ENCODE results near the gene TRIM42. TPM values are rescaled to one million over a fixed set of nuclear protein-coding genes. Genes with fewer than 3 reads are reported as not detected.

TRIM42 gene
- polyA plus RNA-seq, 1 donor from 2014 or later = not detected

DNA sequence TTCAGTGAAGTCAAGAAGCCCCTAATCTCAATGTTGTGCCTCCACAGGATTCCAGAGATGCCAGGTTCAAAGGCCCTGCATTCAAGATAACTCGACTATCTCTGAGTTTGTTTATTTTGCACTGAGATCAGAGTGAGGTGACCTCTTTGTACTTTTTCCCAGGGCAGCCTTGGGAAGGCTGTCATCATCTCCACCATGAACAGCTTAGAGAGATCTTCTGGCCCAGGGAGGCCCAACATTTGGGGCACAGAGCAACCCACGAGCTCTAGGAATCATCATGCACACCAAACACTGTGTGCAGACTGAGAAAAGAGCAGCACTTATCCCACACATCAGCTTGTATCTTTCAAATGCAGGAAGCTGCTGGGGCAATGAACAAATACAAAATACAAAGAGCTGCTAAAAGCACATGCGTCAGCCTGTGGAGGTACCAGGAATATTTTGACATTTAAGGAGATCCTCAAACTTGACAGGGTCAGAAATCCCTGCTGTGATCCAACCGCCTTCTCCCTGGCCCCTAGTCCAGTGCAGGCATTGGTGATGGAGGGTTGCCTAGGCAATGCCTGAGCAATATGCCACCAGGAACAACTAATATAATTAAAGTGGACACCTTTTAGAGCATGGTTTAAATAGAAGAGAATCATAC lies 33.6 kb downstream of the TRIM42 start:
- no peaks in the 10 kb centered on the region for H3K36me3 ChIP-seq (ENCODE audit: insufficient read depth, low read length)
- TF ChIP-seq, protein P1, sequence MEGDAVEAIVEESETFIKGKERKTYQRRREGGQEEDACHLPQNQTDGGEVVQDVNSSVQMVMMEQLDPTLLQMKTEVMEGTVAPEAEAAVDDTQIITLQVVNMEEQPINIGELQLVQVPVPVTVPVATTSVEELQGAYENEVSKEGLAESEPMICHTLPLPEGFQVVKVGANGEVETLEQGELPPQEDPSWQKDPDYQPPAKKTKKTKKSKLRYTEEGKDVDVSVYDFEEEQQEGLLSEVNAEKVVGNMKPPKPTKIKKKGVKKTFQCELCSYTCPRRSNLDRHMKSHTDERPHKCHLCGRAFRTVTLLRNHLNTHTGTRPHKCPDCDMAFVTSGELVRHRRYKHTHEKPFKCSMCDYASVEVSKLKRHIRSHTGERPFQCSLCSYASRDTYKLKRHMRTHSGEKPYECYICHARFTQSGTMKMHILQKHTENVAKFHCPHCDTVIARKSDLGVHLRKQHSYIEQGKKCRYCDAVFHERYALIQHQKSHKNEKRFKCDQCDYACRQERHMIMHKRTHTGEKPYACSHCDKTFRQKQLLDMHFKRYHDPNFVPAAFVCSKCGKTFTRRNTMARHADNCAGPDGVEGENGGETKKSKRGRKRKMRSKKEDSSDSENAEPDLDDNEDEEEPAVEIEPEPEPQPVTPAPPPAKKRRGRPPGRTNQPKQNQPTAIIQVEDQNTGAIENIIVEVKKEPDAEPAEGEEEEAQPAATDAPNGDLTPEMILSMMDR (IDR thresholded peaks at IDR 0.05; ENCODE audit: poor library complexity, severe bottlenecking) = no peak
- TF ChIP-seq EP300 (conservative IDR thresholded peaks at IDR 0.05; ENCODE audit: poor library complexity, severe bottlenecking) = no peak
- no peak for TF ChIP-seq TAF1 (IDR thresholded peaks at IDR 0.05; ENCODE audit: low read depth)
- TF ChIP-seq EZH2 (IDR thresholded peaks at IDR 0.05; ENCODE audit: borderline replicate concordance, insufficient read depth, low read length, poor library complexity, severe bottlenecking) = no peak
- no peak for TF ChIP-seq POLR2AphosphoS5 (IDR thresholded peaks at IDR 0.05)
- no peak for TF ChIP-seq SMC3 (conservative IDR thresholded peaks at IDR 0.05; ENCODE audit: poor library complexity)
- no peak for TF ChIP-seq MXI1 (conservative IDR thresholded peaks at IDR 0.05; ENCODE audit: poor library complexity, severe bottlenecking)
- TF ChIP-seq RAD21 (conservative IDR thresholded peaks at IDR 0.05) = no peak
- TF ChIP-seq, protein P2, sequence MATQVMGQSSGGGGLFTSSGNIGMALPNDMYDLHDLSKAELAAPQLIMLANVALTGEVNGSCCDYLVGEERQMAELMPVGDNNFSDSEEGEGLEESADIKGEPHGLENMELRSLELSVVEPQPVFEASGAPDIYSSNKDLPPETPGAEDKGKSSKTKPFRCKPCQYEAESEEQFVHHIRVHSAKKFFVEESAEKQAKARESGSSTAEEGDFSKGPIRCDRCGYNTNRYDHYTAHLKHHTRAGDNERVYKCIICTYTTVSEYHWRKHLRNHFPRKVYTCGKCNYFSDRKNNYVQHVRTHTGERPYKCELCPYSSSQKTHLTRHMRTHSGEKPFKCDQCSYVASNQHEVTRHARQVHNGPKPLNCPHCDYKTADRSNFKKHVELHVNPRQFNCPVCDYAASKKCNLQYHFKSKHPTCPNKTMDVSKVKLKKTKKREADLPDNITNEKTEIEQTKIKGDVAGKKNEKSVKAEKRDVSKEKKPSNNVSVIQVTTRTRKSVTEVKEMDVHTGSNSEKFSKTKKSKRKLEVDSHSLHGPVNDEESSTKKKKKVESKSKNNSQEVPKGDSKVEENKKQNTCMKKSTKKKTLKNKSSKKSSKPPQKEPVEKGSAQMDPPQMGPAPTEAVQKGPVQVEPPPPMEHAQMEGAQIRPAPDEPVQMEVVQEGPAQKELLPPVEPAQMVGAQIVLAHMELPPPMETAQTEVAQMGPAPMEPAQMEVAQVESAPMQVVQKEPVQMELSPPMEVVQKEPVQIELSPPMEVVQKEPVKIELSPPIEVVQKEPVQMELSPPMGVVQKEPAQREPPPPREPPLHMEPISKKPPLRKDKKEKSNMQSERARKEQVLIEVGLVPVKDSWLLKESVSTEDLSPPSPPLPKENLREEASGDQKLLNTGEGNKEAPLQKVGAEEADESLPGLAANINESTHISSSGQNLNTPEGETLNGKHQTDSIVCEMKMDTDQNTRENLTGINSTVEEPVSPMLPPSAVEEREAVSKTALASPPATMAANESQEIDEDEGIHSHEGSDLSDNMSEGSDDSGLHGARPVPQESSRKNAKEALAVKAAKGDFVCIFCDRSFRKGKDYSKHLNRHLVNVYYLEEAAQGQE (IDR thresholded peaks at IDR 0.05; ENCODE audit: borderline replicate concordance) = no peak
- H3K27ac ChIP-seq (ENCODE audit: low read length) = no peak overlapping the region

DNA sequence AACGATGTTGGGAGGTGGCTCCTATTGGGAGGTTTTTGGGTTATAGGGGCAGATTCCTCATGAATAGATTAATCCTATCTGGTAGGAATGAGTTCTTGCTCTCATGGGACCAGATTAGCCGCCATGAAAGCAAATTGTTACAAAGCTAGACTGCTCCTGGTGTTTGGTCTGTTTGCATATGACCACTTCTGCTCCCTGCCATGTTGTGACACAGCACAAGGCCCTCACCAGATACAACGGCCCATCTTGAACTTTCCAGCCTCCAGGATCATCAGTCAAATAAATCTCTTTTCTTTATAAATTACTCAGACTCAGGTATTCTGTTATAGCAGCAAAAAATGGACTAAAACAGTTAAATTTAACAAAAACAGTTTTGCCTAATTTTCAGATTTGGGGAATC lies 34.4 kb downstream of the TRIM42 start:
- Histone ChIP-seq H3K9me2 (ENCODE audit: insufficient read depth, low read length) (no peaks in the 10 kb centered on the region), H2AFZ (ENCODE audit: low read depth, low read length) (no peak overlapping the region), H3F3A (ENCODE audit: insufficient read depth, low read length, poor library complexity, severe bottlenecking) (no peaks in the 10 kb centered on the region), H3K79me2 (replicated peaks; ENCODE audit: insufficient read depth, low read length) (no peaks in the 10 kb centered on the region), H3K27ac (ENCODE audit: low read length) (no peak overlapping the region), H3K9ac (ENCODE audit: low read length) (no peak overlapping the region), H3K4me3 (ENCODE audit: low read length) (no peak overlapping the region), H3K36me3 (ENCODE audit: insufficient read depth, low read length) (no peaks in the 10 kb centered on the region), H3K4me2 (ENCODE audit: low read length) (no peak overlapping the region), H3K9me3 (ENCODE audit: low read length) (no peaks in the 10 kb centered on the region), H4K20me1 (ENCODE audit: insufficient read depth) (no peaks in the 10 kb centered on the region), H3K27me3 (ENCODE audit: insufficient read depth, low read depth, low read length) (no peaks in the 10 kb centered on the region)
- TF ChIP-seq TAF1 (IDR thresholded peaks at IDR 0.05; ENCODE audit: low read depth) = no peak
- TF ChIP-seq SMC3 (conservative IDR thresholded peaks at IDR 0.05; ENCODE audit: poor library complexity) = no peak

More for the DNA sequence above, 33.6 kb downstream of the TRIM42 start:
- no peak overlapping the region for H3K4me3 ChIP-seq (ENCODE audit: low read length)
- no peaks in the 10 kb centered on the region for H3K9me3 ChIP-seq (ENCODE audit: low read length)
- H3F3A ChIP-seq (ENCODE audit: insufficient read depth, low read length, poor library complexity, severe bottlenecking) = no peaks in the 10 kb centered on the region
- H3K9me2 ChIP-seq (ENCODE audit: insufficient read depth, low read length) = no peaks in the 10 kb centered on the region
- no peak overlapping the region for H3K4me2 ChIP-seq (ENCODE audit: low read length)
- H3K27me3 ChIP-seq (ENCODE audit: insufficient read depth, low read depth, low read length) = no peaks in the 10 kb centered on the region
- no peaks in the 10 kb centered on the region for H3K79me2 ChIP-seq (replicated peaks; ENCODE audit: insufficient read depth, low read length)
- H2AFZ ChIP-seq (ENCODE audit: low read depth, low read length) = no peak overlapping the region
- H4K20me1 ChIP-seq (ENCODE audit: insufficient read depth) = no peaks in the 10 kb centered on the region
- H3K9ac ChIP-seq (ENCODE audit: low read length) = no peak overlapping the region

Data from neural cell (in vitro differentiated cells).